Measurements from ENCODE around the gene IL17REL. TPM values are rescaled to one million over a fixed set of nuclear protein-coding genes. Genes with fewer than 3 reads are reported as not detected.

The IL17REL gene
- total and polyA plus RNA-seq, 2 donors, result 0.01 TPM; not detected in 1

GRCh38 chr22:50010676-50011446, 1.7 kb downstream of the IL17REL start:
- no peak overlapping the region for H3K27ac ChIP-seq (ENCODE audit: low read depth)
- H3K4me1 ChIP-seq (ENCODE audit: insufficient read depth), result peaks cover 5% of the 10 kb centered on the region
- WGBS, result 4% methylated on average over 57 of the region's 61 CpGs
- no peak for DNase-seq (ENCODE audit: extremely low spot score)
- no peak overlapping the region for H3K4me3 ChIP-seq (ENCODE audit: low read depth, low read length)
- no peaks in the 10 kb centered on the region for H3K36me3 ChIP-seq (ENCODE audit: insufficient read depth)

- no peaks in the 10 kb centered on the region for H3K36me3 ChIP-seq (ENCODE audit: insufficient read depth)
- peaks cover 5% of the 10 kb centered on the region for H3K4me1 ChIP-seq (ENCODE audit: insufficient read depth)
- WGBS, result 63% methylated on average over 46 of the region's 46 CpGs
- DNase-seq (ENCODE audit: extremely low spot score), result no peak
- H3K4me3 ChIP-seq (ENCODE audit: low read depth, low read length), result no peak overlapping the region
- no peak overlapping the region for H3K27ac ChIP-seq (ENCODE audit: low read depth)
These were observed 2.5 kb downstream of the IL17REL start for GRCh38 chr22:50009765-50010675.

DNA sequence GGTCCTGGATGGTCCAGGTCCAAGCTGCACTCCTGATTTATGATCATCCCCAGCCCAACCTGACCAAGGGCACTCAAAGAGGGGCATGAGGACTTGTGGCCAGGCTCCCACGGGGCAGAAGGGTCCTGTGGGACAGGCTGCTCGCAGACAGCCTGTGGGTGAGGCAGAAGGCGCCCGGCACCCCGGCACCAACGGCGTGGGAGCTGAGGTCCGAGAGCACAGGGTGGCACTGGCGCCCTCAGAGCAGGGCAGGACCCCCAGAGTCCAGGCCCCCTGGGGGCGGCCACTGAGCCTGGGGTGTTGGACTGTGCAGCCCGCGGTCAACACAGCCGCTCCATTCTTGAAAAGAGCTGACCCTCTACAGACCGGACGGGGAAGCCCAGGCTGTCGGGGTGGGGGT, 3.3 kb downstream of the IL17REL start:
- DNase-seq (ENCODE audit: extremely low spot score), result no peak
- H3K4me3 ChIP-seq (ENCODE audit: low read depth, low read length), result no peak overlapping the region
- peaks cover 2% of the 10 kb centered on the region for H3K4me1 ChIP-seq (ENCODE audit: insufficient read depth)
- no peaks in the 10 kb centered on the region for H3K36me3 ChIP-seq (ENCODE audit: insufficient read depth)
- H3K27ac ChIP-seq (ENCODE audit: low read depth), result no peak overlapping the region
- WGBS, result 88% methylated on average over 16 of the region's 16 CpGs

- 79% methylated on average over 24 of the region's 24 CpGs for WGBS
- no peak for DNase-seq (ENCODE audit: extremely low spot score)
- Histone ChIP-seq H3K36me3 (ENCODE audit: insufficient read depth) (no peaks in the 10 kb centered on the region), H3K4me3 (ENCODE audit: low read depth, low read length) (no peak overlapping the region), H3K4me1 (ENCODE audit: insufficient read depth) (peaks cover 2% of the 10 kb centered on the region), H3K27ac (ENCODE audit: low read depth) (no peak overlapping the region)
These were observed 4.2 kb downstream of the IL17REL start for GRCh38 chr22:50008151-50009040.

- Histone ChIP-seq H3K27ac (ENCODE audit: low read depth) (no peak overlapping the region), H3K4me1 (ENCODE audit: insufficient read depth) (peaks cover 2% of the 10 kb centered on the region), H3K36me3 (ENCODE audit: insufficient read depth) (no peaks in the 10 kb centered on the region), H3K4me3 (ENCODE audit: low read depth, low read length) (no peak overlapping the region)
- 64% methylated on average over 3 of the region's 3 CpGs for WGBS
- no peak for DNase-seq (ENCODE audit: extremely low spot score)
These were observed 5.5 kb downstream of the IL17REL start for GRCh38 chr22:50007057-50007511.

GRCh38 chr22:50004918-50005317, 7.6 kb downstream of the IL17REL start:
- 71% methylated on average over 4 of the region's 4 CpGs for WGBS
- H3K4me3 ChIP-seq (ENCODE audit: low read depth, low read length), result no peak overlapping the region
- no peaks in the 10 kb centered on the region for H3K36me3 ChIP-seq (ENCODE audit: insufficient read depth)
- no peak for DNase-seq (ENCODE audit: extremely low spot score)
- H3K4me1 ChIP-seq (ENCODE audit: insufficient read depth), result no peaks in the 10 kb centered on the region
- H3K27ac ChIP-seq (ENCODE audit: low read depth), result no peak overlapping the region

GRCh38 chr22:50002791-50003190, 9.8 kb downstream of the IL17REL start:
- WGBS, result 64% methylated on average over 7 of the region's 7 CpGs
- Histone ChIP-seq H3K27ac (ENCODE audit: low read depth) (no peak overlapping the region), H3K4me1 (ENCODE audit: insufficient read depth) (no peaks in the 10 kb centered on the region), H3K4me3 (ENCODE audit: low read depth, low read length) (no peak overlapping the region), H3K36me3 (ENCODE audit: insufficient read depth) (no peaks in the 10 kb centered on the region)
- DNase-seq (ENCODE audit: extremely low spot score), result no peak

GRCh38 chr22:50001388-50002231, 11.0 kb downstream of the IL17REL start:
- WGBS, result 80% methylated on average over 16 of the region's 16 CpGs
- Histone ChIP-seq H3K27ac (ENCODE audit: low read depth) (no peak overlapping the region), H3K4me1 (ENCODE audit: insufficient read depth) (no peaks in the 10 kb centered on the region), H3K4me3 (ENCODE audit: low read depth, low read length) (no peak overlapping the region), H3K36me3 (ENCODE audit: insufficient read depth) (no peaks in the 10 kb centered on the region)
- no peak for DNase-seq (ENCODE audit: extremely low spot score)

DNA sequence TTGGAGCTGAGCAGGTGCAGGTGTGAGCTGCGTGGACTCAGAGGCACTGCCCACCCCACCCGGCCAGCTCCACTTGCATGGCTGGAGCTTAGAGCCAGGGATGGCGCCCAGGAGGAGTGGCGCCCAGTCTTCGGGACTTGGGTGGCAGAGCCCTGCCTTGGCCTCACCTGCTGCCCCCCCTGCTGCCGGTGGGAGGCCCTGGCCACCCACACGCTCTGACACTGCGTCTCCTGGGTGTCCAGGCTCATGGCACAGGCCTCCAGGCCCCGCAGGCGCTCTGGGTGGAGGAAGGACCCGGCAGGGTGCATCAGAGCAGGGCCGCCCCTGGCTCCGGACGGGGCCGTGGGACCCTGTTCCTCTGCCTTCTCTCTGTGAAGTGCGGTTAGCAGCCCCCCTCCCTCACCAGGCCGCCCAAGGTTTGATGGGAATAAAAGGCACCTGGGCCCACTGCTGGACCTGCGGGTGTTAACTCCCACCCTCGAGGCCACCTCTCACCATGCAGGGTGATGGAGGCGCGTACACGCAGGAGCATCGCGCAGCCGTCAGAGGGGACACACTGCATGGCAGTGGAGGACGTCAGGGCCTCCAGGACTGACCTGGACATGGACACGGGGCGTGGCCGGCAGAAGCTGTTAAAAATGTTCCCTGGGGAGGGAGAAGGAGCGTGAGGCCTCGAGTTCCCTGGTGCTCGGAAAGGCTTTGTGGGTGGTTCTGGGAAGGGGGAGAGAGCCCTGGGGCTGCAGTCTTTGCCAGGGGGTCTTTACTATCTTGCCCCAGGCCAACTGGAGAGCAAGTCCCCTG, 11.8 kb downstream of the IL17REL start:
- no peaks in the 10 kb centered on the region for H3K4me1 ChIP-seq (ENCODE audit: insufficient read depth)
- H3K27ac ChIP-seq (ENCODE audit: low read depth), result no peak overlapping the region
- H3K36me3 ChIP-seq (ENCODE audit: insufficient read depth), result no peaks in the 10 kb centered on the region
- whole genome bisulfite sequencing, result 90% methylated on average over 32 of the region's 32 CpGs
- no peak overlapping the region for H3K4me3 ChIP-seq (ENCODE audit: low read depth, low read length)
- no peak for DNase-seq (ENCODE audit: extremely low spot score)

DNA sequence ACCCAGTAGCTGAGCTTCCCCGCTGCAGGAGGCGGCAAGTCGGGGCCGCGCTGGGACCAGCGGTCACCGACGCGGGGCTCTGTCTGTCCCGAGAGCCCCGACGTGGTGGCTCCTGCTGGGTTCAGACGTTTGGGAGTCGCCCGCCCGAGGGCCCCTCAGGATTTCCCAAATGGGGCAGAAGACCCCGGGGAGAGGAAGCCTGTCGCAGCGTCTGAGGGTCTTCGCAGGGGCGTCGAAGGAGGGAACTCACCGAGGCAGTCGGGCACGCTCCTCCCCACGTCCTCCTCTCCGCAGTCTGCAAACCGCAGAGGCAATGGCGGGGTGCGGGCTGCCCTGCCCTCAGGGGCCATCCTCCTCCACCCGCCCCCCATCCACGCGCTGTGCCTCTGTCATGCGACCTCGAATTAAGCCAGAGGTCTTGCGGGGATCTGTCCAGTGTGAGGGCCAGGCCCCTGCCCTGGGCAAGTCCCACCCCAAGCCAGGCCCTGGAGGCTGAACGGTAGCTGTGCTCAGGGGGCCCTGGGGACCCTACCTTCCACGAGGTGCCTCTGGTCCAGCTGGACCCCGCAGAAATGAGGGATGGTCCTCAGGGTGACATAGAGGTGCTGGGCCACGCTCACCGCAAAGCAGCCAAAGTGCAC, 12.5 kb downstream of the IL17REL start:
- Histone ChIP-seq H3K27ac (ENCODE audit: low read depth) (no peak overlapping the region), H3K36me3 (ENCODE audit: insufficient read depth) (no peaks in the 10 kb centered on the region), H3K4me1 (ENCODE audit: insufficient read depth) (no peaks in the 10 kb centered on the region), H3K4me3 (ENCODE audit: low read depth, low read length) (no peak overlapping the region)
- WGBS, result 34% methylated on average over 41 of the region's 41 CpGs
- DNase-seq (ENCODE audit: extremely low spot score), result no peak

DNA sequence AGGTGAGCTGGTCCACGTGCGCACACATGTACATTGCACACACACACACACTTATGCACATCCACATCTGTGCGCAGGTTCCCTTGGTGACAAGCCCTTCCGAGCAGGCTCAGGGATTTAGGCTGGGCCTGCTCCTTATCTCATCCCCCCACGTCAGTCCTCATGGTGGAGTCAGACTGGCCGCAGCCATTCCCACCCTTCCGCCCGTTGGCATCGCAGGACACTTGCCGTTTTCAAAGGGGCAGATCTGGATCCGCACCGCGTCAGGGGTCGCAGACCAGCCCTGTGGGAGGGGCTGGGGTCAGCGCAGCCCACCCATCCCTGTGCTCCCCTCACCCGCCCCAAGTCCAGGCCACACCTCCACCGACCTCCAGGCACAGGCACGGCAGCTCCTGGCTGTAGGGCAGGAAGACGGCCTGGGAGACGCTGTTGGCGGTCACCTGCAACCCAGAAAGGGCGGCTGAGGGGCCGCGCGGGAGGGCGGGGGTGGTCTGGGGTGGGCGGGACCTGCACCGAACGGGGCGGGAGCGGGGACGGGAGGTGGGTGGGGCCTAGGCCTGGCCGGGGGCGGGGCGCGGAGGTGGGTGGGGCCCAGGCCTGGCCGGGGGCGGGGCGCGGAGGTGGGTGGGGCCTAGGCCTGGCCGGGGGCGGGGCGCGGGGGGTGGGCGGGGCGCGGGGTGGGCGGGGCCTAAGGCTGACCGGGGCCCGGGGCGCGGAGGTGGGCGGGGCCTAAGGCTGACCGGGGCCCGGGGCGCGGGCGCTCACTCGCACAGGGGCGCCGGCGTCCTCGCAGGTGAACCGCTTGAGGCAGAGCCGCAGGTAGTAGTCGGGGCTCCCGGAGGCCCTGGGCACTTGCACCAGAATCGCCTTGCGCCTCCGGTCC, 13.3 kb downstream of the IL17REL start:
- Histone ChIP-seq H3K4me3 (ENCODE audit: low read depth, low read length) (no peak overlapping the region), H3K27ac (ENCODE audit: low read depth) (no peak overlapping the region), H3K36me3 (ENCODE audit: insufficient read depth) (no peaks in the 10 kb centered on the region), H3K4me1 (ENCODE audit: insufficient read depth) (no peaks in the 10 kb centered on the region)
- 10% methylated on average over 68 of the region's 70 CpGs for WGBS
- DNase-seq (ENCODE audit: extremely low spot score), result no peak
